HG03354 (cell line): Measurements from ENCODE around the gene S100A6.
A peak's percentile ranks its signal among the peaks of the same experiment; 100 is the strongest.
"Not testable (repeated sequence)": the region's sequence is repeated elsewhere in the genome, so short reads cannot be mapped to it uniquely, and the experiment has no call there.

Source experiments
- ATAC-seq: cut with Tn5 transposase; IDR thresholded peaks from one replicate; pipeline ENCODE4 v1.9.1; 2021; ENCODE audit warnings: mild to moderate bottlenecking; ENCODE audit not compliant: unreplicated experiment, poor library complexity, severe bottlenecking

The S100A6 gene

DNA sequence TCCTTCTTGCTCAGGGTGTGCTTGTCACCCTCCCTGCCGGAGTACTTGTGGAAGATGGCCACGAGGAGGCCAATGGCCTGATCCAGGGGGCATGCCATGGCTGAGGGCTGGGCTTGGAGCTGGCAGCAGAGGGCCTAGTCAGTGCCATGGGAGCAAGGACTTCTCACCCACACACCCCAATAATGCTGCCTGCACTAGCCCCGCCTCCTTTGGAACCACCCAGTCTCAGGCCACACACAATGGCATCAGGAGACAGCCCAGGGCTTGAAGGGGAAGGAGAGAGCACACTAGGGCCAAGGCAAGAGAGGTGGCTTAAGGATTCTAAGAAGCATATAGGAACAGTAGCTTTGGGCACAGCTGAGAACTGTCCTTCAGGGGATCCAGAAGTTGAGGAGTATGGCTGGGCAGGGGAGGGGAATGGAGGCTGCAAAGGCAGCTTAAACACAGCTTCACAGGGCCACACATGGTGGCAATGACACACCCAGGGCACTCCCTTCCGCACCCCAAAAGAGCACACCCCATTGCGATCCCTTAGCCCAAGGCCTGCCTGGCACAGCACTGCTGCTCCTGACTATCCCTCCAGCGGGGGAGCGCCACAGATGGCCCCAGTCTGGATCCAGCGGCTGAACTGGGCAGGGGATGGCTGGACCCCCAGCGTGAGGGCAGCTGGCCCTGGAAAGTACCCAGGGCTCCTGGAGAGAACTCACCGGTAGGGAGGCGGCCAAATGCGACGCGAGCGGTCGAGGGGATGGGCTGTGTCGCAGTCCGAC is at the start of gene S100A6:
Gene S100A6, minus strand, starts transcription at position 750 of the 770 bp plus-strand sequence. Its CDS starts 652 bp downstream, at position 98.
- peak; percentile 26 for ATAC-seq

DNA sequence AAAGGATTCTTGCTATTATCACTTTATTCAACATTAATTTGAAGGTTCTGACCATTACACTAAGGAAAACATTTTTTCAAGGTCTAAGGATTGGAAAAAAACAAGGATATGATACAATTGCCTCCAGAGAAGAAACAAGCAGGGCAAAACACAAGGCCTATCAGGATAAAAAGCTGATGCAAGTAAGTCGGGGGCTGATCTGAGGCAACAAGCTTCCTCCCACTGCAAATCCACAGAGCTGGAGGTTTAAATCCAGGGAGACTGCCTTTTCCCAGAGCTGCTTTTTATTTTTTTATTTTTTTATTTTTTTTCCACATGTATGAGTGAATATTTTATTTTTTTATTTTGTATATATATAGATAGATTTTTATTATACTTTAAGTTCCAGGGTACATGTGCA is 49.2 kb upstream of the S100A6 start:
- ATAC-seq = no peak

DNA sequence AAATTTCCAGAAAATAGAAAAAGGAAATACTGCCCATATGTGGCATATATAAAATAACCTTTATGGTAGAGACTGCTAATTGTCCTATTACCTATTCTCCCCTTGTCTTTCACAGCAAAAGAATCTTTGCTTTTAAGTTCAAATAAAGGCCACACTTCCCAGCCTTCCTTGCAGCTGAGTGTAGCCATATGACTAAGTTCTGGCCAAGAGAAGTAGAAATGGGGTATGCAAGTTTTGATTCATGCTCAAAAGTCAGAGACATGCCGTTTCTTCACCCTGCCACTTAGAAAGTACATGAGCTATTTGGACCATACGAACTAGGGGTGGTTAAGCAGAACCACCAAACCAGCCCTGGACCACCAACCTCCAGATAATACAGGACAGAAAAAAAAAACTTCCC is 48.2 kb upstream of the S100A6 start:
- ATAC-seq = no peak

DNA sequence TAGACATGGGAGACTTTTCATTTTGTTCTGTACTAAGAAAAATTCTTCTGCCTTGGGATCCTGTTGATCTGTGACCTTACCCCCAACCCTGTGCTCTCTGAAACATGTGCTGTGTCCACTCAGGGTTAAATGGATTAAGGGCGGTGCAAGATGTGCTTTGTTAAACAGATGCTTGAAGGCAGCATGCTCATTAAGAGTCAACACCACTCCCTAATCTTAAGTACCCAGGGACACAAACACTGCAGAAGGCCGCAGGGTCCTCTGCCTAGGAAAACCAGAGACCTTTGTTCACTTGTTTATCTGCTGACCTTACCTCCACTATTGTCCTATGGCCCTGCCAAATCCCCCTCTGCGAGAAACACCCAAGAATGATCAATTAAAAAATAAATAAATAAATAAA is 47.7 kb upstream of the S100A6 start:
- not testable (repeated sequence) for ATAC-seq

DNA sequence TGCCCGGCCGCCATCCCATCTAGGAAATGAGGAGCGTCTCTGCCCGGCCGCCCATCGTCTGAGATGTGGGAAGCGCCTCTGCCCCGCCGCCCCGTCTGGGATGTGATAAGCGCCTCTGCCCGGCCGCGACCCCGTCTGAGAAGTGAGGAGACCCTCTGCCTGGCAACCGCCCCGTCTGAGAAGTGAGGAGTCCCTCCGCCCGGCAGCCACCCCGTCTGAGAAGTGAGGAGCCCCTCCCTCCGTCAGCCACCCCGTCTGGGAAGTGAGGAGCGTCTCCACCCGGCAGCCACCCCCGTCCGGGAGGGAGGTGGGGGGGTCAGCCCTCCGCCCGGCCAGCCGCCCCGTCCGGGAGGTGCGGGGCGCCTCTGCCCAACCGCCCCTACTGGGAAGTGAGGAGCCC is 47.0 kb upstream of the S100A6 start:
- not testable (repeated sequence) for ATAC-seq

DNA sequence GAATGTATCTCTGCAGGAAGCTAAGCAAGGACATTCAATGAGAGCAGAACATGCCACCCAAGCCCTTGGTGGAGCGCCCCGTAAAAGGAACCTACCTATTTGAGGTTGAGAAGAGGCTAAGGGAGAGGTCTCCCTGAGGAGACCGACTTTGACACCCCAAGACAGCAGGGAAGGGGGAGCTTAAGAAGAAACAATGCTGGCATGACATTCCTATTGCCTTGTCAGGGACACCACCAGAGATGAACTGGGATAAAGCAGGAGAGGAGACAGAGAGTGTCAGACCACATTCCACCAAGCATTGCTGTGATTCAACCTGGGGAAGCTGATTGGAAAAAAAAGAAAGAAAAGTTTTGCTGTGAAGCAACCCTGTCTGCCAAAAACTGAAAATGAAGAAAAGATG is 43.1 kb upstream of the S100A6 start:
- no peak for ATAC-seq

DNA sequence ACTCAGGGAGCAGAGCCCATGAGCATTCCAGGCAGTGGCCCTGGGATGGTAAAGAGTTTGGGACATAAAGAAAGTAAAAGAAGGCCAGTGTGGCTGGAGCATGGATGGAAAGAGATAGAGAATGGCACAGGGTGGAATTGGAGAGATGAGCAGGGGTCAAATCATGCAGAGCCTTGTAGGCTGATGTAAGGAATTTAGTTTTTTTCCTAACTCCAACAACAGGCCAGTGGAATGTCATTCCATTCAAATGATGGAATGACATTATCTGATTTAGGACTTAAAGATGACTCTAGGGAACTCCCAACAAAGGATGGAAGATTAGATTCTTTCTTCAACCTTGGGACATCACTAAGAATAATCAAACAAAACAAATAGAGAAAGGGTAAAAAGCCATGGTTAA is 42.7 kb upstream of the S100A6 start:
- ATAC-seq = no peak

DNA sequence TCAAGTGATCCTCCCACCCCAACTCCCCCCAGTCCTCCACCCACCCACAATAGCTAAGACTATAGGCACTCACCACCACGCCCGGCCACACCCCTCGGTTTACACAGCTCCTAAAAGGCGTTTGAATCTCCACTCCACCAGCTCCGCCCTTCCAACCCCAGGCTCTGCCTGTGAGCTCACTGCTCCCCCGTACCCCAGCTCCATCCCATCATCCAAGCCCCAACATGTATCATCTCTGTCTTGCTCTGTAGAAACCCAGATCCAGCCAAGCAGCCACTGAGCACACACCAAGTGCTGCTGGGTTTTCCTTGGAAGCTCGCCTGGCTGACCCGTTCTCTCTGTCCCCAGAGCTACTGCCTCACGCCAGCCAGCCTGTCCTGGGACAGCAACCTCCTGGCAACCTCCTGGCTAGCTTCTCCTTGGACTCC is 41.8 kb upstream of the S100A6 start:
- no peak for ATAC-seq

DNA sequence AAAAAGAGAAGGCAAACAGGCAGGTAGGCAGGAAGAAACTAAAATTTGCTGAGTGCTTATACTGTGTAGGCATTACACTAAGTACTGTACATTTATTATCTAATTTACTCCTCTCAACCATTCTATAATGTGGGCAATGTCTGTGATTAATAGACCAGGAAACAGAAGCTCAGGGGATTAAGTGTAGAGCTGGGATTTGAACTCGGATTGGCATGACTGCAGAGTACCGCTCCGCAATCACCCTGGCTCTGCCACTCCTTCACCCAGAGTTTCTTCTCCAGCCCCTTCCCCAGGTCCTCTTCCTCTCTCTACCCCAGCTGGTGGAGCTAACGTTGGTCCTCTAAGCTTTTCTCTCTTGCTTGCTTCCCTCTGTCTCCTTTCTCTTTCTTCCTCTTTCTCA is 41.3 kb upstream of the S100A6 start:
- no peak for ATAC-seq

DNA sequence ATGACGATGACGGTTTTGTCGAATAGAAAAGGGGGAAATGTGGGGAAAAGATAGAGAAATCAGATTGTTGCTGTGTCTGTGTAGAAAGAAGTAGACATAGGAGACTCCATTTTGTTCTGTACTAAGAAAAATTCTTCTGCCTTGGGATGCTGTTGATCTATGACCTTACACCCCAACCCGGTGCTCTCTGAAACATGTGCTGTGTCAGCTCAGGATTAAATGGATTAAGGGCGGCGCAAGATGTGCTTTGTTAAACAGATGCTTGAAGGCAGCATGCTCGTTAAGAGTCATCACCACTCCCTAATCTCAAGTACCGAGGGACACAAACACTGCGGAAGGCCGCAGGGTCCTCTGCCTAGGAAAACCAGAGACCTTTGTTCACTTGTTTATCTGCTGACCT is 39.7 kb upstream of the S100A6 start:
- ATAC-seq = not testable (repeated sequence)

DNA sequence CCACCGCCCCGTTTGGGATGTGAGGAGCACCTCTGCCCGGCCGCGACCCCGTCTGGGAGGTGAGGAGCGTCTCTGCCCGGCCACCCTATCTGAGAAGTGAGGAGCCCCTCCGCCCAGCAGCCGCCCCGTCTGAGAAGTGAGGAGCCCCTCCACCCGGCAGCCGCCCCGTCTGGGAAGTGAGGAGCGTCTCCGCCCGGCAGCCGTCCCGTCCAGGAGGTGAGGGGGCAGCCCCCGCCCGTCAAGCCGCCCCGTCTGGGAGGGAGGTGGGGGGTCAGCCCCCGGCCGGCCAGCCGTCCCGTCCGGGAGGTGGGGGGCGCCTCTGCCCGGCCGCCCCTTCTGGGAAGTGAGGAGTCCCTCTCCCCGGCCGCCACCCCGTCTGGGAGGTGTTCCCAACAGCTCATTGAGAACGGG is 39.3 kb upstream of the S100A6 start:
- ATAC-seq = not testable (repeated sequence)

DNA sequence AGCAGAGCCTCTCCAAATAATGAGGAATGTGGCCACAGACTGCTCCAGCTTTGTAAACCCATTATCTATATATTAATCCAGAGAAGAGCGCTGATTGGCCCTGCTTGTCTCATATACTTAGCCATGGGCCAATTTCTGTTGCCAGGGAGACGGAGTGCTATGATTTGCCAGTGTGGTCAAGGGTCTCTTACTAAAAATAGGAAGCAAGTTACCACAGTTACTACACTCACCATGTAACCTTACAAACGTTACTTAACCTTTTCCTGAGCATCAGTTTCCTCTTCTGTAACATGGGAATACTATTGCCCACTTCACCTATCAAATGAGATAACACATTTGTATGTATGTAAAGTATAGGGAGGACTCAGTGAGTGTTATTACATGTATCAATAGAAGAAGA is 37.6 kb upstream of the S100A6 start:
- ATAC-seq = no peak

DNA sequence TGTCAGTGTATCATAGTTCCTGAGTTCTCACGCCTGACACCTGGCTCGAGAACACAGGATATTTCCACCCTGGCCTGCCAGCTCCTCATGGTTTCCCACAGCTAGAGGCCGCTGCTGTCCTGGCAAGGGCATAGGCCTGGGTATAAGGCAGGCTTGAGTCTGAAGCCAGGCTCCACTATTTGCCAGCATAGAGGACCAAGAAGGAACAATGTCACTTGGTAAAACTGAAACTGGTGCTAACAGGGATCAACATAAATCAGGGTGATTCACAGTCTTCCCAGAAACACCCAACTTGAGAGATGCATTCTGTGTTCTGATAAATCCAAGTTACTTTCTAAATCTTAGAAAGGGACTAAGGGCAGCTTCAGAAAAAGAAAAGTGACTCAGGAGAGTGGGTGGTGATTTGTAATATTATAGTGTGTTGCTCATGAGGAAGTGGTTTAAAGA is 36.8 kb upstream of the S100A6 start:
- ATAC-seq = no peak

DNA sequence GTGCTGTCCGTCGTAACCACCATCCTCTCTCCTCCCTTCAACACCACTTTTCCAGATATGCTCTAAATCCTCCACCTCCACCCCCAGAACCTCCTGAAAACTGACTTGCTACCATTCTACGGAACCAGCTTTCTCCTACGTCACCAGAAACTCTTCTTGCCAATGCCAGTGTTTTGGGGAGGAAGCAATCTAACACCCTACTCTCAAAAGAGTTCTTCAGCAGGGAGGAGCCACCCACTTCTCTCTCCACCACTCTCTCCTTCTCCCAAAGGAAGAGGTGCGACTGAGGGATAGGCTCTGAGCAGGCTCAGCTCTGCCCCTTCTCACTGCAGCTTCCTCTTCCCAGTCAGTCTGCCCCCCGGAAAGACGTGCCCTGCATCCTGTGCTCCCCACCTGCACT is 35.9 kb upstream of the S100A6 start:
- no peak for ATAC-seq

DNA sequence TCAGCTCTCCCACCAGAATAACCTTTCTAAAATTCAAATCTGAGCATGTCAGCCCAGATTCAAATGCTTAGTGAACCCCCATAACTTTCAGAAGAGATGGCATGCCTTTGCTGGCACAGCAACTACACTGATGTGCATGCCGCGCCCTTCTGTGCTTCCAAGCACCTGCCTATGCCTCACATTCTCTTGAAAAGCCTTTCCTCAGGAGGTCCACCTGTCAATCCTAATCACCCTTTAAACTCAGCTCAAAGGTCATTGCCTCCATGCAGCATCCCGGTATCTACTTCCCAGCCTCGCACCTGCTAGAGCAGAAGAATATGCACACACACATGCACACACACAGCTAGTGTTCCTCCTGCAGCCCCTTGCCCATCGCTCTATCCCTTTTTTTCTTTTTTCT is 35.1 kb upstream of the S100A6 start:
- ATAC-seq = no peak

DNA sequence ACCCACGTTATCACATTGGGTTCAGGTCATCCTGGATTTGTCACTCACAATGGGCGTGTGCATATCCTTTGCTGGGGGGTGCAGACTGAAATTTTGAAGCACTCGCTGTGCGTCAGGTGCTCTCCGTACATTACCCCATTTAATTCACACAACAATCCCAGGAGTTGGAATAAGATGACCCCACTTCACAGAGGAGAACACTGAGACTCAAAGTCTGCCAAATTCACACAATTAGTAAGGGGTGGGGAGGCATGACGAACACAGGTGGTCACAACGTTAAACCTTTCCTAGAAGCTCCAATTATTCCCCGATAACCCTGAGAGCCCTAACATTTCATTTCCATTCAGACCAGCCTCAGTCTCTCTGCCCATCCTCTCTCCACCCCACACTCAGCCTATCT is 33.7 kb upstream of the S100A6 start:
- ATAC-seq = no peak

DNA sequence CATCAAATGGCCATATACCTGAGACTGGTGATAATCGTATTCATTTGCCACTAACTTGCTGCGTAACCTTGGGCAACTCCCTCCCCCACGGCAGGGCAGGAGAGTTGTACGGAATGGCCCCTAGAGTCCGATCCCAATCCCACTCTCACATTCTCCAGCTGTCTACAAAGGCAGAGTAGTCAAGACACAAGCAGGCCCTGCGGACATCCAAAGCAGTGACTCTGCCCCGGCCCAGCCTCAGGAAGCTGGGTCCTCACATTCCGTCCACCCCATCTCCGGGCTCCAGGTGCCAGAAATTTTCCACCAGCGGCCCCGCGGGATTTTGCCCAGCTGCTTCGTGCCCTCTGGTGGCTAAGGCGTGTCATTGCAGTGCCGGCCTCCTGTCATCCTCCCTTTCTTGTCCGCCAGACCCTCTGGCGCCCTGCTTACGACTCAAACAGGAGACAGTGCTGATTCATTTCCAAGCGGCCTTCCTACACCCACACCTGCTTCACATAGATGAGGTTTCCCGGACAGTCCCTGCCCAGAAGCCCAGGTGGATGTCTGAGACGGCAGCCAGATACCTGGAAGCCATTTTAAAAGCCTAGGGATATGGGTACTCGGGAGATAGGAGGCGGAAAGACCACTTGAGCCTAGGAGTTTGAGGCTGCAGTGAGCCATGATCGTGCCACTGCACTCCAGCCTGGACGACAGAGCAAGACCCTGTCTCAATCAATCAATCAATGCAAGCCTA is 32.7 kb upstream of the S100A6 start:
- ATAC-seq = no peak

DNA sequence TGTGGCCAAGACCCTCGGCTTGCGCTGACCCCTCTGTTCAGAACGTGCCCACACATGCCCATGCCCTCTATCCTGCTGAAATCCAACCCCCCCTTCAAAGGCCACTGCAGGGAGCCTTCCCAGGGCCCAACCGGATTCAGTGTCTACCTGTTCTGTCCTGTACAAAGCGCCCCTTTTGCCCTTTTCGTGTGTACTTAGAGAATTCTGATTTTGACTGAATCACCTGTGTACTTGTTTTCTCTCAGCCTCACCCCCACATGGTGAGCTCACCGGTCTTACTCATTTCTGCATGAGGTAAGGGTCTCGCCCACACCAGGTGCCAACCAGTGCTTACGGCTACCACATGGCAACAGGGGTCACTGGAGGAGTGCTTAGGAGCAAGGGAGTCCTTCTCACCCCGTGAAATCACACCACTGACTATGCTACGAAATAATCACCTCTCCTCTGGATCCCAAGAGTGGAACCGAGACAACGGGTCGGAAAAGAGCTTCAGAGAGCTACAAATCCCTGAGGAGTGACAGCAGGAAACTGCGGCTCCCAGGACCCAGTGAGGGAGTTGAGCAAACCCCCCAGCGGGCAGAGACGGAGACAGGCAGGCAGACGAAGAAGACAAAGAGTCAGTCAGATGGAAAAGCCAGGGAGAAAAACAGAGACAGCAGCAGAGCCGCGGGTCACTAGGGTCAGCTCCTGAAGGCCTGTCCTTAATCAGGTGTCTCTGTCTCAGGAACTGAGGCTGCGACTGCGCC is 32.0 kb upstream of the S100A6 start:
- ATAC-seq = no peak

DNA sequence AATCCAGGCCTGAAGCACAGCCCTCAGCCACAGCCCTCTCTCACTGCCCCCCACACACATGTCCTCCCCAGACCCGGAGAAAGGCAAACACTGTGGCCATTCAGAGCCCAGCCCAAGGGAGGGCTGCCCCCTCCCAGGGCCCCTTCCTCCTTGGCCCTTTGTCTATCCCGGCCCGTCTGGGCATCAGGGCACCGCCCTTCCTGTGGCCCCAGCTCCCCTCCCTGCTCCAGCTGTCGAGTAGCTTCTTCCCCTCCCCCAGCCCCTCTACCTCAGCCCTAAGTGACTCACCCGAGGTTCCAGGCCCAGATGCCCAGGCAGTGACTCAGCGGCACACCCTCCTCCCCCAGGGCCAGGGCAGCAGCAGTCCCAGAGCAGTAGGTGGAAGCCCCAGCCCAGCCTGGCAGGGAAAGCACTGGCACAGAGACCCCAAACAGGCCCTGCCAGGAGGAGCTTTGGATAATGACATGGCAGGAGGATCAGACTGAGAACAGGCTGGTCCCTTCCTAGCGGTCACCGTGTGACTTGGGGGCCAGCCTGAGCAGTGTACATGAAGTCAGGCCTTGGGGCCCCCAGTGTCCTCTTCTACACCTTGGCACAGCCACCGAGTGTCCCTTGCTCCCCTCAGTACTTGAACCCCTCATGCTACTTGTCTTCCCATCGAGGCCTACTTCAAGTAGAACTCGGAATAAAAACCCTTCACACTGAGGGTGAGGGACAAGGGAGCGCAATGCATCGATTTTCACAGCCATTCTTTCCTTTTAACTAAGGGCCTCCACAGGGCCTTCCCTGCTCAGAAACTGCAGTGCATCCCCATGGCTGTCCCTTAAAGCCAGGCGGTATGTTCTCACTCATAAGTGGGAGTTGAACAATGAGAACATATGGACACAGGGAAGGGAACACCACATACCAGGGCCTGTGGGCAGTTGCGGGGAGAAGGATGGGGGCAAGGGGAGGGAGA is 30.9 kb upstream of the S100A6 start:
- no peak for ATAC-seq
